ENCODE measurements around the gene KANTR. TPM values are rescaled to one million over a fixed set of nuclear protein-coding genes. Genes with fewer than 3 reads are reported as not detected.

Gene KANTR
- total and polyA plus RNA-seq, 9 of the 15 experiments (the other 6 are each of a cell fraction or from before 2014, with no cell fraction given): 1.0 to 5.7 (median 3.4) TPM

- H2AFZ ChIP-seq (ENCODE audit: low read depth, low read length): no peak overlapping the region
- no peak for DNase-seq (ENCODE audit: extremely low read depth in 1 of 4, low spot score in 3 of 4)
- peaks cover 4 to 6% of the 10 kb centered on the region in 2 experiments; a peak in 2 of 5 replicates for H3K4me1 ChIP-seq (replicated peaks in 1 of 2; ENCODE audit: control insufficient read depth in 2 of 2, insufficient read depth in 2 of 2, low read length in 2 of 2)
- no peak overlapping the region for H3K27ac ChIP-seq (ENCODE audit: extremely low read depth, low read depth, low read length)
- in situ Hi-C loops (cut with MboI): no loop called here
- ATAC-seq: no peak
- BruUV-seq (replicated peaks): no TSS peak
- ChIA-PET CTCF (ENCODE audit: low intra/inter-chr PET ratio) (interaction anchor here (1.5 kb wide), 1 partner anchor 18 kb away, joined by 7 read pairs; no protein-coding TSS in a partner anchor), POLR2A (no interaction called here)
- no peaks in the 10 kb centered on the region for H3K9me1 ChIP-seq (ENCODE audit: control insufficient read depth, insufficient read depth, low read length)
- TF ChIP-seq ZNF324 (CRISPR knock-in tag; IDR thresholded peaks at IDR 0.05): no peak
- TF ChIP-seq ZBTB7A (IDR thresholded peaks at IDR 0.05; ENCODE audit: borderline replicate concordance, control insufficient read depth, low read depth, low read length): no peak
- no peak for TF ChIP-seq NR2C2 (CRISPR knock-in tag; IDR thresholded peaks at IDR 0.05)
- no peak for TF ChIP-seq NR2C2 (tag; IDR thresholded peaks at IDR 0.05)
- TF ChIP-seq NR0B1 (IDR thresholded peaks at IDR 0.05; ENCODE audit: partially characterized antibody): no peak
- TF ChIP-seq ZNF311 (CRISPR knock-in tag; IDR thresholded peaks at IDR 0.05): no peak
- no peak for TF ChIP-seq ZNF584 (CRISPR knock-in tag; IDR thresholded peaks at IDR 0.05; ENCODE audit: low read depth)
- TF ChIP-seq NFXL1 (CRISPR knock-in tag; IDR thresholded peaks at IDR 0.05): no peak
- TF ChIP-seq BACH1 (tag; IDR thresholded peaks at IDR 0.05): no peak
- TF ChIP-seq BCL6 (CRISPR knock-in tag; IDR thresholded peaks at IDR 0.05): no peak
- no peak for TF ChIP-seq SRSF1 (IDR thresholded peaks at IDR 0.05; ENCODE audit: low read depth, low read length)
- no peak for TF ChIP-seq ETV5 (CRISPR knock-in tag; IDR thresholded peaks at IDR 0.05; ENCODE audit: low read depth)
- no peak for TF ChIP-seq HMGXB4 (CRISPR knock-in tag; IDR thresholded peaks at IDR 0.05)
- TF ChIP-seq ZNF79 (CRISPR knock-in tag; IDR thresholded peaks at IDR 0.05; ENCODE audit: low read depth): no peak
- no peak for TF ChIP-seq FOXA1 (IDR thresholded peaks at IDR 0.05; ENCODE audit: borderline replicate concordance)
- no peak for TF ChIP-seq ZFP30 (CRISPR knock-in tag; IDR thresholded peaks at IDR 0.05; ENCODE audit: borderline replicate concordance)
- TF ChIP-seq GMEB1 (CRISPR knock-in tag; IDR thresholded peaks at IDR 0.05): no peak
- TF ChIP-seq CBFA2T3 (IDR thresholded peaks at IDR 0.05): no peak
- TF ChIP-seq C11orf30 (IDR thresholded peaks at IDR 0.05; ENCODE audit: low read depth): no peak
- TF ChIP-seq ZNF766 (CRISPR knock-in tag; conservative IDR thresholded peaks at IDR 0.05): no peak
- intact Hi-C loops (cut with micrococcal nuclease): loop anchor here (1.0 kb wide), 1 partner anchor 19 kb away; no protein-coding TSS in a partner anchor
- no peak for FAIRE-seq
- no peaks in the 10 kb centered on the region; a peak in 1 of 5 replicates for H3K27me3 ChIP-seq (ENCODE audit: control insufficient read depth in 2 of 2, insufficient read depth in 2 of 2, low read length in 2 of 2)
- H3K4me2 ChIP-seq (ENCODE audit: insufficient read depth, low read length): no peak overlapping the region
- WGBS (ENCODE audit: insufficient coverage, low coverage, missing lambda C conversion rate): 42% methylated on average over 2 of the region's 2 CpGs
- peaks cover 9% of the 10 kb centered on the region; the same call in 2 of the 3 replicates for H3K36me3 ChIP-seq (ENCODE audit: control insufficient read depth, insufficient read depth, low read length)
- H3K4me3 ChIP-seq: no peak overlapping the region
- no peak overlapping the region for H3K9ac ChIP-seq (ENCODE audit: insufficient read depth in 1 of 2, low read depth in 2 of 2, low read length in 2 of 2)
- H4K20me1 ChIP-seq (replicated peaks; ENCODE audit: control insufficient read depth, insufficient read depth, low read length): no peaks in the 10 kb centered on the region
- no peaks in the 10 kb centered on the region; the same call in 1 of the 2 replicates for H3K9me3 ChIP-seq (replicated peaks; ENCODE audit: control insufficient read depth, insufficient read depth, low read depth, low read length)
- peaks cover 2% of the 10 kb centered on the region; the same call in 2 of the 3 replicates for H3K79me2 ChIP-seq (ENCODE audit: control insufficient read depth, insufficient read depth, low read length)
Observed at GRCh38 chrX:53089925-53090324, 4.0 kb upstream of the KANTR start.

Data from K562 (cell line).